Stimulated activated CD4-positive, alpha-beta T cell treated with anti-CD3 and anti-CD28 coated beads, Interleukin-1b, Interleukin-23, amount 100 ng/mL, for 24 hours (primary cell): Measurements from ENCODE around the gene G2E3.
A peak's percentile ranks its signal among the peaks of the same experiment; 100 is the strongest.
"Not testable (repeated sequence)": the region's sequence is repeated elsewhere in the genome, so short reads cannot be mapped to it uniquely, and the experiment has no call there.

ENCODE experiments used
- DNase-seq, 4 experiments: peaks; one replicate each; pipeline ENCODE4 v3.0.0-alpha.2; 2020; ENCODE audit warnings: low read depth in 4 of 4, low spot score in 1 of 4

The G2E3 gene

GRCh38 chr14:30558675-30559555, at the start of gene G2E3:
G2E3 (plus strand) TSS chr14:30559158; CDS start chr14:30581080, 21,922 bp downstream.
- DNase-seq, result peak; percentile 71 to 82 (median 78)

GRCh38 chr14:30517737-30518136, 41.2 kb upstream of the G2E3 start:
- no peak for DNase-seq

DNA sequence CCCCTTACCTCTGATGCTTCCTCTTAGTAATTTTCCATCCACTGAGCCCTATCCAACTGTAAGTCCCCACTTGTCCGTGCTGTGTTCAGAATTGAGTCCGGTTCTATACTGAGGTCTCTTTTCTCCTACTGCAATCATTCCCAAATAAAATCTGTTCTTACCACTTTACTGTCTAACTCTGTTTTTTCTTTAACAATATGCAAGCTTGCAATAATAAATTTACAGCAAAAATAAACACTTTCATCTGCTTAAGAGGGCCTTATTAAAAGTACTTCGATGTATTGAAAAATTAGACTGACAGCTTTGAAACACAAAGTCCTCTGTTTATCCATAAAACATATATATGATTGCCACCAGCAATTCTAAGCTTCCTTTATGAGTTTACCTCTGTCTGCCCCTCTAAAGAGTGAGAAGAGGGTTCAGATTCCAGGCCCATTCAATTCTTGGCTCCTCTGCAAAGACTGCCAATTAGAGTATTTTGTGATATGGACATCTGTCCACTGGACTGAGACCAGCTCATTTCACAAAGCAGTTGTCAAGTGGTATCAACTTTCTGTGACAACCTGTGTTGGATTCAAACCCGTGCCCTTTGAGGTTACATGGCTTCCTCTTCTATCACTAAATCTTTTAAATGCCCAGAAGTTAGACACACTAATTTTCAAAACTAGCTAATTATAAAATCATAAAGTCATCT, 39.9 kb upstream of the G2E3 start:
- no peak for DNase-seq

DNA sequence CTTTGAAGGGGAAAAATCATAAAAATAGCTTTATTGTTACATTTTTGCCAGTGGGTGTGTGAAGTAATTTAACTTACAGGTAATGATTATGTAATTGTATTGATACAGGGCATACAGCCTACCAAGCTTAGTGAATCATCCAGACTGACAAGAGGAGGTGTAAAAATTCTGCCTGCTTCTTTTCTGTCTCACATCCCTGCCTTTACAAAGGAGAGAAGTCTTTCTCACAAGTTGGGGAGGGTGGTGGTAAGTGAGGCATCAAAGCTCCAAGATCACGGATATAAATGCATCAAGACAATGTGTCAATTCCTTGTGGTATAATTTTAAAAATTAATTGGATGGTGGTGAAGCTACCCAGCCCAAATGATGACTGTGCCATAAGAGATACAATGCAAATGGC, 39.0 kb upstream of the G2E3 start:
- no peak for DNase-seq

GRCh38 chr14:30520536-30520935, 38.4 kb upstream of the G2E3 start:
- no peak for DNase-seq

DNA sequence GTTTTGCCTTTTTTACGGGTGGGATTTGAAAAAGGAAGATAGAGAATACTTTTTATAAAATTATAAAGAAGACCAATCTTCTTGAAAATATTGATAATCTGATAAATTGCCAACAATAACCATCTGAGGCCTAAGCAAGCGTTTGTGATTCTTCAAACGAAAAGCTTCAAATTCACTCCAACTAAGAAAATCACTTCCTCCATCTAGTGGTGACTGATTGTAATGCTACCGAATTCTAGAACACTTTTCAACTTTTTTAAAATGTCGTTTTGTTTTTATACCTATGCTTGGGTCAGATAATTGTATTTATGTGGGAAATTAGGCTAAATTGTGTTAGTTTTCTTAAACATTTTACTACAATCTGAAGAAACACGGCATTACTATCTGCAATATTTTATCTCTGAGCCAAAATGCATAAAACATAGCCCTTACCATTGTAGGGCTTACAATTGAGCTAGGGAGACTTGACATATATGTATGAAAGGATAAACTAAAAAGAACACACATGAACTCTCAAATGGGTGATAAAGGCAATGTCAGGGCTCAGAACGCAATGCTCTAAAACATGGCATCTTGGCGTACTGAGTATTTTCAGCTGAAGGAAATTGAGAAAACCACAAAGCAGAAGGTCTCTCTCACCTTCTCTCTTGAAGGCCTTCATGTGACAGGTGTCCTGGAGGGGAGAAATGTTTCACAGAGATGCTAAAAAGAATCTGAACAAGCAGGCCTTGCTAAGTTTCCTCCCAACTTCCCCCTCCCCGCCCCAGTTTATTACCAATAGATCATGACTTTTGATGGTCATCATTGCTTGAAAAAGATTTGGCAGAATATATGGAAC, 36.8 kb upstream of the G2E3 start:
- DNase-seq, result no peak

DNA sequence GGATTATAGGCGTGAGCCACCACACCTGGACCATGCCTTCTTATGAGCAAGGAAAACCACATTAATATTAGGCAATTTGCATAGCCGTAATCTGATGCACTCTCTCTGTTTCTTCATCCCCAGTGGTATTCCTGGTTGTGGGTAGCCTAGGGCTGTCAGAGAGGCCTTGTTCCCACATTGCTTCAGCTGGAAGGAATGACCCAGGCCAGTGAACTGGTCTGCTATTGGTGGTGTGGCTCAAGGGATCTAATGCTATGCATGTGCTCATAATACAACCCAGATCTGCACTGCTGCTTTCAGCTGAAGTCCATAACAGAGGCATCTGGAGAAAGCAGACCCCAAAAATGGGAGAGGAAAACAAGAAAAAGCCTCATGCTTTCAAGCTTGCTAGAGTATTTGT, 33.1 kb upstream of the G2E3 start:
- no peak for DNase-seq

DNA sequence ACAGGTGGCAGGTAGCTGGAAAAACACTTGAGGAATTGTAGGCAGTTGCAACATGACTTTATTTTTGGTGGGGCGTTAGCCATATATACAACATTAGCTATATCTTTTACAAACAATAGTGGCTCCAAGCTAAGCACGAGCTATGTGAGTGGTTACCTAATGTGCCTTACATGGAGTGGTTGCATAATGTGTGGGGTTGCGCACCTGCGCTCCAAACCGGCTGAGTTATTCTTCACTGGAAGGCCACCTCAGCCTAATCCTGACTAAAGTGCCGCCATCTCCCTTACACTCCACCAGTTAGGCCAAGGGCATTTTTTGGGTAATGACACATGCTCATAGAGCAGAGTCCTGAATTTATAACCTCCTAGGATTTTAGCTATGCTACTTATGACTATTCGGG, 31.8 kb upstream of the G2E3 start:
- DNase-seq, result no peak

- no peak for DNase-seq
Measured at GRCh38 chr14:30528119-30528518, 30.8 kb upstream of the G2E3 start.

GRCh38 chr14:30528778-30529642, 29.9 kb upstream of the G2E3 start:
- no peak for DNase-seq

DNA sequence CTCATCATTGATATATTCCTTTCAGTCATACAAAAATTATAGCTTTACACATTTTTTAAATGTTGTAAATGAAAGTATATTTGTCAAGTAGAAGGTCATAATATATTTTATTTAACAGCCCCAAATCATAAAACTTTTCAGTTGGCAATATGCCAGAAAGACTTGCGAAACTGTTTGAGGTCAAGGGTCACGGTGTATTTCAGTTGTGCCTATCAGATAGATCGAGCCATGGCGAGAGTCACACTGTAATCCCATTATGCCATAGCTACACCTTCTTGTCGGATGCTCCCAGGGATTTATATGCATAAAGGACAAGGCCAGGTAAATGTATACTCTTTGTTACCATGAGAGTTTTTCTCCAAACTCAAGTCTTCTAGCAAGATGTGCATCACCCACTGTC, 26.7 kb upstream of the G2E3 start:
- DNase-seq, result no peak

DNA sequence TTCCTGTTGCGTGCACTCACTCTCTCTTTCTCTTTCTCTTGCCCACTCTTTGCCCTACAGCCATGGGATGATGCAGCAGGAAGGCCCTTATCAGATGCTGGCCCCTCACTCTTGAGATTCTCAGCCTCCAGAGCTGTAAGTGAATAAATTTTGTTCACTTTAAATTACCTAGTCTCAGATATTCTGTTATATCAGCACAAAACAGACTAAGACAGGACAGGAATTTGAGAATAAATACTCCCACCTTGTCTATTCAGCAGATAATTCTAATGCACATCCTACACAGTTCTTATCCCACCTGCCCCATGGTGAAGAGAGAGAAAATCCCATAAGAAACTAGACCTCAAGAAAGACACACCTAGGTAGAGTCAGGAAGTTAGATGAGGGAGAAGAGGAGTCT, 25.8 kb upstream of the G2E3 start:
- DNase-seq, result no peak

DNA sequence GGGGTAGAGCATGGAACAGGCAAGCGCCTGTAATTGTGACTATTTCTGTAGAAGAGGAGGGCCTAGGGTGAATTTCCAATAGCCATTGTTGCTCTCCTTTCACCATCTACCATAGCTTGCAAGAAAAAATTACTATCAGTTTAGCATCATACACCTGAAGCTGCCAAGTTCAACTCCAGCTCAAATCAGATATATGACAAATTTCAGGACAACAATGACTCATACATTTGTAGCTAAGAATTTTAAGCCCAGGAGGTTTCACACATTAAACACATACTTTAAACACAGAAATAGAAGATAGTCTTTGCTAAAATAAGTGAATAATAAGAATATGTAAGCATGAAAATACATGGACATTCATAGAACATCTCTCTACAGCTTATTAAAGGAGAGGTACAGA, 17.6 kb upstream of the G2E3 start:
- no peak for DNase-seq

DNA sequence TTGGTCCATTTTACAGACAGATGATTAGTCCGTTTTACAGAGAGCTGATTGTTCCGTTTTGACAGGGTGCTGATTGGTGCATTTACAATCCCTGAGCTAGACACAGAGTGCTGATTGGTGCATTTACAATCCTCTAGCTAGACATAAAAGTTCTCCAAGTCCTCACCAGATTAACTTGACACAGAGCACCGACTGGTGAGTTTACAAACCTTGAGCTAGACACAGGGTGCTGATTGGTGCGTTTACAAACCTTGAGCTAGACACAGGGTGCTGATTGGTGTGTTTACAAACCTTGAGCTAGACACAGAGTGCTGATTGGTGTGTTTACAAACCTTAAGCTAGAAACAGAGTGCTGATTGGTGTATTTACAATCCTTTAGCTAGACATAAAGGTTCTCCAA, 12.2 kb upstream of the G2E3 start:
- not testable (repeated sequence) for DNase-seq

- no peak for DNase-seq
Measured at GRCh38 chr14:30547388-30548048, 11.4 kb upstream of the G2E3 start.

DNA sequence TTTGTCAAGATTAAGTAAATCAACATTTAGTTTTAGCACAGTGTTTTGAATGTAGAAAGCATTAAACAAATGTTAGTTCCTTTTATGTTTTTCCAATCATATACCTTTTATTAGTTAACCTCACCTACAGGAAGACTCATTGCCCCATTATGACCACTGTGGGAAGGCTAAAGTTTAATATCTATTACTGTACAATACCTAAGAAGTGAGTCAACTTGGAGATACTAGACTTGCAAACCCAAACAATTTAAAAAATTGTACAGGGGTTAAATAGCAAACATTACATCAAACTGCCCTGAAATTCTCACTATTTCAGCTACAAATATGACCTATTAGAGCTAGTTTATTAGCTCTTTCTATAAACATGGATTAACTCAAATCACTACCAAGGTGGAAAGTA, 8.6 kb upstream of the G2E3 start:
- no peak for DNase-seq

GRCh38 chr14:30551460-30551859, 7.5 kb upstream of the G2E3 start:
- no peak for DNase-seq

DNA sequence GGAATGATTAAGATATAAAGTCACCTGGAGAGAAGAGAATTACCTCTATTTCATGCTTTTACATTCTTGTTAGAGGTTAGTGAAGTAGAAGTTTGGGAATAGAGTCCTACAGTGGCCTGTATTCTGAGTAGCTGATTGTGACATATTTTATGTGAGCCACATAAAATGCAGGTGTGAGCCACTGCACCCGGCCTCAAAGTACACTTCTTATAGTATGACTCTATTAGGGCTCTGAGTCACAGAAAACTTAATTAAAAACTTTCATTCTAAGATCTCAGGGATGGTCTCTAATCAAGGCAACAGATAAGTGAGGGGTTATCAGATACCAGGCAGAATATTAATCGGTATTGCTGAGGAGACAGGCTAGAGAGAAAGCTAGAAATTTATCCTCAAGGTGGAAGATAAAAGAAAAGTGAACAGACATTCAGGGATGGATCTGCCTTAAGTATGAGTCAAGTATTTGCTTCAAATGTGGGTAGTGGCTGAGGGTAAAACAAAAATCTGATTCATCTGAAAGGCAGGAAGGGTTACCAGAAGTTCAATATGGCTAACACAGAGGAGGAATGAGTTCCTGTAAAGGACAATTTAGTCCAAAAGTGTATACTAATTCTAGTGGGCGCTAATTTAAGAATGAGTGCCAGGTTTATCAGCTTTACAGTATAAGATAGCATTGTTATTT, 5.5 kb upstream of the G2E3 start:
- no peak for DNase-seq

GRCh38 chr14:30558362-30558674, 640 bp upstream of the G2E3 start:
- DNase-seq, result no peak

DNA sequence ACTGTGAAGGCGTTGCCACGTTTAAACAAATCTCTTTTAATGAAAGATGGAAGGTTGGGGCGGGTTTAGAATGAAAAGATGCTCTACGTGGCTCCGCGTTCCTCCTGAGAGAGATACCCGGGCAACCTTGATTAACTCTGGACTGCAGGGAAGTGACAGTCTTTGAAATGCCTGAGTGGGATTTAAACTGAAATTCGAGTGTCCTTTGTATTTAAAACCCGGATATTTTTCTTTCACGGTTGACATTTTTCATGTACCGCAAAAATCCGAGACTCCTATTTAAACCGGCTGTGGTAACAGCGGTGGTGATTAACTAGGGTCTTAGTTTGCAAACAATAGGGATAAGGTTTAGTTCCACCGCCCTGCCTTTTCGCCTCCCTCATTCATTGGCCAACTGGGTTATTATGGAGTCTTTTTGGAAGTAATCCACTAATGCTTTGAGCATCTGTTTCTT, 707 bp downstream of the G2E3 start:
- no peak for DNase-seq
